Liver (tissue), 9 donors: ENCODE measurements around the gene SFTA2. TPM values are rescaled to one million over a fixed set of nuclear protein-coding genes. Genes with fewer than 3 reads are reported as not detected.

Source experiments
- DNase-seq: peaks from one replicate; pipeline ENCODE4 v3.0.0-alpha.2; 2017; ENCODE audit warnings: low spot score
- H3K27ac ChIP-seq, 2 donors: one replicate each; pipeline ENCODE4 v1.7.0; 2013; ENCODE audit warnings: inconsistent platforms in 2 of 2, low read length in 2 of 2, control low read depth in 1 of 2, low read depth in 1 of 2, mild to moderate bottlenecking in 1 of 2
- H3K27me3 ChIP-seq, 4 donors: one replicate each; pipeline versions ENCODE4 v1.6.1 to v1.7.0; 2013; ENCODE audit warnings: low read length in 3 of 4, inconsistent platforms in 1 of 4, mild to moderate bottlenecking in 1 of 4, moderate library complexity in 1 of 4; ENCODE audit not compliant: control insufficient read depth in 4 of 4, insufficient read depth in 4 of 4
- H3K36me3 ChIP-seq, 4 donors: one replicate each; pipeline versions ENCODE4 v1.6.1 to v1.7.0; 2013; ENCODE audit warnings: low read length in 3 of 4, mild to moderate bottlenecking in 3 of 4, low read depth in 1 of 4, moderate library complexity in 1 of 4; ENCODE audit not compliant: control insufficient read depth in 4 of 4, insufficient read depth in 3 of 4
- H3K4me1 ChIP-seq, 4 donors: one replicate each; pipeline versions ENCODE4 v1.6.1 to v1.7.0; 2013; ENCODE audit warnings: low read length in 3 of 4, mild to moderate bottlenecking in 3 of 4, moderate library complexity in 1 of 4; ENCODE audit not compliant: control insufficient read depth in 4 of 4, insufficient read depth in 4 of 4
- H3K4me3 ChIP-seq, 3 donors: one replicate each; pipeline versions ENCODE4 v1.6.1 to v1.7.0; 2013; ENCODE audit warnings: low read length in 3 of 3, control low read depth in 1 of 3, low read depth in 1 of 3, mild to moderate bottlenecking in 1 of 3
- H3K9ac ChIP-seq, 2 donors: one replicate each; pipeline ENCODE4 v1.7.0; 2013; ENCODE audit warnings: low read length in 2 of 2, mild to moderate bottlenecking in 2 of 2, moderate library complexity in 2 of 2, control low read depth in 1 of 2, low read depth in 1 of 2
- H3K9me3 ChIP-seq, 4 donors: one replicate each; pipeline versions ENCODE4 v1.6.1 to v1.7.0; 2013; ENCODE audit warnings: low read length in 3 of 4; ENCODE audit not compliant: control insufficient read depth in 4 of 4
- EGR1 ChIP-seq, 2 donors: IDR thresholded peaks; 2 replicates each; pipeline ENCODE4 v1.6.1; 2016 to 2018; ENCODE audit warnings: antibody characterized with exemption in 2 of 2, low read depth in 2 of 2
- FOXA1 ChIP-seq: IDR thresholded peaks from 2 replicates; pipeline ENCODE4 v1.6.1; 2016; ENCODE audit warnings: antibody characterized with exemption
- FOXA2 ChIP-seq: IDR thresholded peaks from 2 replicates; pipeline ENCODE4 v1.6.1; 2016; ENCODE audit warnings: antibody characterized with exemption
- GABPA ChIP-seq, 2 donors: IDR thresholded peaks in 1 of 2; conservative IDR thresholded peaks in 1 of 2; 2 replicates each; pipeline ENCODE4 v1.6.1; 2016; ENCODE audit warnings: antibody characterized with exemption in 2 of 2, mild to moderate bottlenecking in 1 of 2, moderate library complexity in 1 of 2
- HNF4A ChIP-seq, 2 donors: conservative IDR thresholded peaks; 2 replicates each; pipeline ENCODE4 v1.6.1; 2016; ENCODE audit warnings: antibody characterized with exemption in 2 of 2, mild to moderate bottlenecking in 2 of 2
- HNF4G ChIP-seq: IDR thresholded peaks from 2 replicates; pipeline ENCODE4 v1.6.1; 2016; ENCODE audit warnings: antibody characterized with exemption
- JUND ChIP-seq, 2 donors: IDR thresholded peaks; 2 replicates each; pipeline ENCODE4 v1.6.1; 2016; ENCODE audit warnings: antibody characterized with exemption in 2 of 2
- MAX ChIP-seq: IDR thresholded peaks from 2 replicates; pipeline ENCODE4 v1.6.1; 2016; ENCODE audit warnings: antibody characterized with exemption
- NR2F2 ChIP-seq: IDR thresholded peaks from 2 replicates; pipeline ENCODE4 v1.6.1; 2016; ENCODE audit warnings: antibody characterized with exemption
- RAD21 ChIP-seq, 2 donors: IDR thresholded peaks; 2 replicates each; pipeline ENCODE4 v1.6.1; 2016; ENCODE audit warnings: antibody characterized with exemption in 2 of 2, mild to moderate bottlenecking in 2 of 2
- REST ChIP-seq: IDR thresholded peaks from 2 replicates; pipeline ENCODE4 v1.6.1; 2016; ENCODE audit warnings: antibody characterized with exemption, mild to moderate bottlenecking
- RXRA ChIP-seq, 2 donors: IDR thresholded peaks; 2 replicates each; pipeline ENCODE4 v1.6.1; 2017 to 2018; ENCODE audit warnings: antibody characterized with exemption in 2 of 2, mild to moderate bottlenecking in 1 of 2
- SP1 ChIP-seq: IDR thresholded peaks from 2 replicates; pipeline ENCODE4 v1.6.1; 2018; ENCODE audit warnings: antibody characterized with exemption, mild to moderate bottlenecking
- TAF1 ChIP-seq: conservative IDR thresholded peaks from 2 replicates; pipeline ENCODE4 v1.6.1; 2016; ENCODE audit warnings: antibody characterized with exemption, mild to moderate bottlenecking
- YY1 ChIP-seq: IDR thresholded peaks from 2 replicates; pipeline ENCODE4 v1.6.1; 2016; ENCODE audit warnings: antibody characterized with exemption, mild to moderate bottlenecking
- WGBS: extraction: QIAGEN DNeasy Blood & Tissue Kit; methylation state at CpG from one replicate; pipeline ENCODE4 v1.1.7; 2013; 5-methylcytosine and 5-hydroxymethylcytosine counted together
- polyA plus RNA-seq, 2 donors: library from polyadenylated mRNA; stranded (reverse) in 1 of 2; unstranded in 1 of 2; fragments of 200-250 nt in 1 of 2; fragments of >200 nt in 1 of 2; fragmentation: Nextera tagmentation in 1 of 2; extraction: Ambion mirVana in 1 of 2; gene quantifications; one replicate each; pipeline versions ENCODE4 v1.2.1 to v1.2.3, GENCODE V29; 2013 to 2015
- total RNA-seq, 2 donors: library from RNA; depleted of rRNA; stranded (reverse); fragments of >200 nt; gene quantifications; one replicate each; pipeline ENCODE4 v1.2.3, GENCODE V29; 2014
- TF ChIP-seq, protein P1 (sequence below): IDR thresholded peaks from 2 replicates; pipeline ENCODE4 v1.6.1; 2016; ENCODE audit warnings: antibody characterized with exemption
- TF ChIP-seq, protein P2 (sequence below): IDR thresholded peaks from 2 replicates; pipeline ENCODE4 v1.6.1; 2016; ENCODE audit warnings: antibody characterized with exemption
- TF ChIP-seq, protein P3 (sequence below): fragments of 150-350 bp; IDR thresholded peaks from 2 replicates; pipeline ENCODE4 v1.5.1; 2017; ENCODE audit warnings: improper control_type of control experiment, low read depth, low read length; ENCODE audit not compliant: missing input control
- donor health status: healthy.
- donor health status: healthy.
- donor health status: healthy.
- donor health status: healthy.
- donor health status: healthy.

SFTA2 gene
- total and polyA plus RNA-seq, 4 donors = 0.60 TPM; not detected in 3

DNA sequence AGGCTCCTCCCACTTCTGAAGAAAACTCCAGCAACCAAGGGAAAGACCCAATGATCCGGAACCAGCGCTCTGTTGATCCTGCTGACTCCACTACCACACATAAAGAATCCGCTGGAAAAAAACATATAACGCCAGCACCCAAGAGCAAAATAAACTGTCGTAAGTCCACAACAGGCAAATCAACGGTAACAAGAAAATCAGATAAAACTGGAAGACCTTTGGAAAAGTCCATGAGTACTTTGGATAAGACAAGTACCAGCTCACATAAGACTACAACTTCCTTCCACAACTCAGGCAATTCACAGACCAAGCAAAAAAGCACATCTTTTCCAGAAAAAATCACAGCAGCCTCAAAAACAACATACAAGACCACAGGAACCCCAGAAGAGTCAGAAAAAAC is 16.8 kb upstream of the SFTA2 start:
- H3K27ac ChIP-seq = no peak overlapping the region
- peaks cover 0 to 4% (median 0%) of the 10 kb centered on the region in 4 donors for H3K9me3 ChIP-seq
- no peaks in the 10 kb centered on the region for H3K4me1 ChIP-seq
- TF ChIP-seq NR2F2 (no peak), FOXA2 (no peak), HNF4A (conservative IDR thresholded peaks at IDR 0.05) (no peak), HNF4G (no peak), GABPA (IDR thresholded peaks at IDR 0.05 in 1 of 2, conservative IDR thresholded peaks at IDR 0.05 in 1 of 2) (no peak), FOXA1 (no peak), JUND (IDR thresholded peaks at IDR 0.05) (no peak), RAD21 (IDR thresholded peaks at IDR 0.05) (no peak), SP1 (no peak), RXRA (IDR thresholded peaks at IDR 0.05) (no peak), TAF1 (no peak), YY1 (no peak), REST (no peak), MAX (no peak)
- no peak overlapping the region for H3K4me3 ChIP-seq
- H3K9ac ChIP-seq = no peak overlapping the region
- no peaks in the 10 kb centered on the region for H3K36me3 ChIP-seq
- no peak for DNase-seq
- H3K27me3 ChIP-seq = peaks cover 0 to 3% (median 0%) of the 10 kb centered on the region in 4 donors
- 91% methylated on average over 6 of the region's 6 CpGs for WGBS

DNA sequence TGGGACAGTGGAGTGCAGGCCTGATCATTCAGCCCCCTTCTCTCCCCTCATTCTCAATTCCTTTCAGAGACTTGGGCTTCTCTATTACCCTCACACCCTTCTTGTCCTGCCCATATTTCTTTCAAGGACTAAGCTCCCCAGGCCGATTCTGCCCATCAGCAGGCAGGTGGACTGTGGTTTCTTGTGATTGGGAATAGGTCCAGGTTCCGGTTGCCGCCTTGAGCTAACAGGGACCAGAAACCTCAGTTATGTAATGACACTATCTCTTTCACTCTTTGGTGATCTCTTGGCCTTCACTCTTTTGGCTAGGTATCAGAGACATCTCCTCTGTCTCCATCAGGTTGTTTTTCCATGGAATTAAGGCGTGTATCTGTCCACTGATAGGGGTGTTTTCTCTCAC is 15.3 kb upstream of the SFTA2 start:
- TF ChIP-seq TAF1 (no peak), NR2F2 (no peak), FOXA2 (no peak), YY1 (no peak)
- peaks cover 0 to 4% (median 0%) of the 10 kb centered on the region in 4 donors for H3K9me3 ChIP-seq
- no peak overlapping the region for H3K9ac ChIP-seq
- WGBS = 58% methylated on average over 4 of the region's 4 CpGs
- no peaks in the 10 kb centered on the region for H3K4me1 ChIP-seq
- H3K27me3 ChIP-seq = peaks cover 0 to 3% (median under 1%) of the 10 kb centered on the region in 4 donors
- no peak overlapping the region for H3K27ac ChIP-seq
- DNase-seq = no peak
- no peaks in the 10 kb centered on the region for H3K36me3 ChIP-seq
- H3K4me3 ChIP-seq = no peak overlapping the region

GRCh38 chr6:30945281-30945680 is 13.3 kb upstream of the SFTA2 start:
- no peak for DNase-seq
- no peaks in the 10 kb centered on the region for H3K36me3 ChIP-seq
- 83% methylated on average over 5 of the region's 5 CpGs for WGBS
- no peak for TF ChIP-seq RXRA (IDR thresholded peaks at IDR 0.05)
- no peak for TF ChIP-seq FOXA2
- TF ChIP-seq, protein P1, sequence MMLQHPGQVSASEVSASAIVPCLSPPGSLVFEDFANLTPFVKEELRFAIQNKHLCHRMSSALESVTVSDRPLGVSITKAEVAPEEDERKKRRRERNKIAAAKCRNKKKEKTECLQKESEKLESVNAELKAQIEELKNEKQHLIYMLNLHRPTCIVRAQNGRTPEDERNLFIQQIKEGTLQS = no peak
- no peak for TF ChIP-seq FOXA1
- TF ChIP-seq HNF4A (conservative IDR thresholded peaks at IDR 0.05) = no peak
- TF ChIP-seq RAD21 (IDR thresholded peaks at IDR 0.05) = no peak
- no peak for TF ChIP-seq YY1
- TF ChIP-seq, protein P2, sequence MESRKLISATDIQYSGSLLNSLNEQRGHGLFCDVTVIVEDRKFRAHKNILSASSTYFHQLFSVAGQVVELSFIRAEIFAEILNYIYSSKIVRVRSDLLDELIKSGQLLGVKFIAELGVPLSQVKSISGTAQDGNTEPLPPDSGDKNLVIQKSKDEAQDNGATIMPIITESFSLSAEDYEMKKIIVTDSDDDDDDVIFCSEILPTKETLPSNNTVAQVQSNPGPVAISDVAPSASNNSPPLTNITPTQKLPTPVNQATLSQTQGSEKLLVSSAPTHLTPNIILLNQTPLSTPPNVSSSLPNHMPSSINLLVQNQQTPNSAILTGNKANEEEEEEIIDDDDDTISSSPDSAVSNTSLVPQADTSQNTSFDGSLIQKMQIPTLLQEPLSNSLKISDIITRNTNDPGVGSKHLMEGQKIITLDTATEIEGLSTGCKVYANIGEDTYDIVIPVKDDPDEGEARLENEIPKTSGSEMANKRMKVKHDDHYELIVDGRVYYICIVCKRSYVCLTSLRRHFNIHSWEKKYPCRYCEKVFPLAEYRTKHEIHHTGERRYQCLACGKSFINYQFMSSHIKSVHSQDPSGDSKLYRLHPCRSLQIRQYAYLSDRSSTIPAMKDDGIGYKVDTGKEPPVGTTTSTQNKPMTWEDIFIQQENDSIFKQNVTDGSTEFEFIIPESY = no peak
- no peak for TF ChIP-seq EGR1 (IDR thresholded peaks at IDR 0.05; ENCODE audit: low read depth in 2 of 2)
- TF ChIP-seq, protein P3, sequence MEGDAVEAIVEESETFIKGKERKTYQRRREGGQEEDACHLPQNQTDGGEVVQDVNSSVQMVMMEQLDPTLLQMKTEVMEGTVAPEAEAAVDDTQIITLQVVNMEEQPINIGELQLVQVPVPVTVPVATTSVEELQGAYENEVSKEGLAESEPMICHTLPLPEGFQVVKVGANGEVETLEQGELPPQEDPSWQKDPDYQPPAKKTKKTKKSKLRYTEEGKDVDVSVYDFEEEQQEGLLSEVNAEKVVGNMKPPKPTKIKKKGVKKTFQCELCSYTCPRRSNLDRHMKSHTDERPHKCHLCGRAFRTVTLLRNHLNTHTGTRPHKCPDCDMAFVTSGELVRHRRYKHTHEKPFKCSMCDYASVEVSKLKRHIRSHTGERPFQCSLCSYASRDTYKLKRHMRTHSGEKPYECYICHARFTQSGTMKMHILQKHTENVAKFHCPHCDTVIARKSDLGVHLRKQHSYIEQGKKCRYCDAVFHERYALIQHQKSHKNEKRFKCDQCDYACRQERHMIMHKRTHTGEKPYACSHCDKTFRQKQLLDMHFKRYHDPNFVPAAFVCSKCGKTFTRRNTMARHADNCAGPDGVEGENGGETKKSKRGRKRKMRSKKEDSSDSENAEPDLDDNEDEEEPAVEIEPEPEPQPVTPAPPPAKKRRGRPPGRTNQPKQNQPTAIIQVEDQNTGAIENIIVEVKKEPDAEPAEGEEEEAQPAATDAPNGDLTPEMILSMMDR = no peak
- TF ChIP-seq HNF4G = no peak
- no peak for TF ChIP-seq NR2F2

More at GRCh38 chr6:30945281-30945680, 13.3 kb upstream of the SFTA2 start:
- H3K4me1 ChIP-seq = no peaks in the 10 kb centered on the region
- H3K27me3 ChIP-seq = peaks cover 0 to 2% (median 0%) of the 10 kb centered on the region in 4 donors
- no peak overlapping the region for H3K4me3 ChIP-seq
- H3K27ac ChIP-seq = no peak overlapping the region
- H3K9me3 ChIP-seq = no peaks in the 10 kb centered on the region
- no peak overlapping the region for H3K9ac ChIP-seq
